HG02885 (cell line): ENCODE results near the gene MID1IP1.

Source experiments
- ATAC-seq: cut with Tn5 transposase; IDR thresholded peaks from one replicate; pipeline ENCODE4 v1.9.1; 2021; ENCODE audit warnings: mild to moderate bottlenecking; ENCODE audit not compliant: unreplicated experiment, poor library complexity

The MID1IP1 gene

DNA sequence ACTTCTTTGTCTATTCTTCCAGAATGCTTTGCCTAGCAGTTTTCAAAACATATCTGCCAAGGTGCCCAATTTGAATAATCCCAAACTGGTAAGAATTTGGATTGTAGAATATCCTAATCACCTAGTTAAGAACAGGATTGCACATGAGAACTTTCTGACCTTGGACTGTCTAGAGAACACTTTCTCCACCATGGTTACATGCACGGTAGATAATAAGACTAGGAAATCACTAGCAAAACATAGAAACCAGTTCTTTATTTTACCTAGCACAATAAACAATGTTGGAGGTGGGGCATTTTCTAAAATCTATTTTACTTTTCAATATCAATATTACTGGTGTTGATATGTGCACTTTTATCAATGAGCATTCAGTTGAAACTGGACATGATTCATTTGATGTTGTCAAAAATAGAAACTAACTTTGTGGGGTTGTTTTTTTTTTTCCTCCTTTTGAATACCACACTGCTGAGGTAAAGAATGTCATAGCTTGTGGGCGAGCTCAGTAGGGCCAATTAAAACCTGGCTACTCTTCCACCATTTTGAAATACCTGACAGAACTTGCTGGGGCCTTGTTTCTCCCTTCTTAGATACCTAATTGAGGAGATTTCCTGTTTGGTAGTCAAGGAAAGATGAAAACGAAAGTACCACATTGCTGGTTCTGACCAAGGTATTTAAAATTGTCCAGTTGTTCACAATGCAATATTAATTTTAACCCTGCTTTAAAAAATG lies 10.4 kb downstream of the MID1IP1 start:
- no peak for ATAC-seq

DNA sequence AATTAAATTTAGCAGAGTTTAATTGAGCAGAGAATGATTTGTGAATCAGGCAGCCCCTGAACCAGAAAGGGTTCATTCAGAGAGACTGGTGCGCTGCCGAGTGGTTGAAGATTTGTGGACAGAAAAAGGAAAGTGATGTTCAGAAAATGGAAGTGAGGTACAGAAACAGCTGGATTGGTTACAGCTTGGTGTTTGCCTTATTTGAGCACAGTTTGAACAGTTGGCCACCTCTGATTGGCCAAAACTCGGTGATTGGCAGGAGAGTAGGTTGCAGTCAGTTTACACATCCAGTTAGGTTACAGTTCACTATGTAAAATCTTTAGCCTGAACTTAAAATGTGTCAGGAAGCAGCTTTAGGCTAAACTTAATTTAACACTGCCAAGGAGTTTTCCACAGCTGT lies 14.9 kb downstream of the MID1IP1 start:
- no peak for ATAC-seq

DNA sequence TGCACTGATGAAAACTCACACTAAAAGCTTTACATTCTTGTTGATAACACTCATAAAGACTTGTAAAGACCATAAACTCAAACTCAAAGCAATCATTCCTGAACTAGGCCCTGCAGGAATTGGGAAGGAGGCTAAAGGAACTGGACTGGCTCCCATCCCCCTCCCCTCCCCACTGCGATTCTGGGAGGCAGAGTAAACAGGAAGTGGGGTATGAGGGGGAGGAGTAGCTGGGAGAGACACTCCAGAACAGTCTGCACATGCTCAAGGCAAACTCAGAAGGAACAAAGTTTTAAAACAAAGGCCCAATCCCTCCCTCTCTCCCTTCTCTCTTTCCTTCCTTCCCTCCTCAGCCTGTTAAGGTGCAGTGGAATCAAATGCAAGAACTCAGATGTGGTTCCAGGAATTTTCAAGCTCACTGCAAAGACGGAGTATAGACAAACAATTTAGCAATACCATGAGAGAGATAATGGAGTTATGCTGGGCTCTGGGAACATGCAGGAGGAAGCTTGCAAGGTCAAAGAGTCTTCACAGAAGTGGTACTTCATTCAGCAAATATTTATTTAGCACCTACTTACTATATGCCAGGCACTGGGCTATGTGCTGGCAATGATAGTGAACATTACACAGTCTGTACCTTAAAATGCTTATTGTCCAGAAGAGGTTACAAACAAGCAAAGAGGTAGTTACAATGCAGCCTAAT lies 15.9 kb downstream of the MID1IP1 start:
- no peak for ATAC-seq

- ATAC-seq: no peak
Observed at GRCh38 chrX:38819163-38819562, 17.9 kb downstream of the MID1IP1 start.

- ATAC-seq: no peak
Observed at GRCh38 chrX:38819709-38820108, 18.4 kb downstream of the MID1IP1 start.

DNA sequence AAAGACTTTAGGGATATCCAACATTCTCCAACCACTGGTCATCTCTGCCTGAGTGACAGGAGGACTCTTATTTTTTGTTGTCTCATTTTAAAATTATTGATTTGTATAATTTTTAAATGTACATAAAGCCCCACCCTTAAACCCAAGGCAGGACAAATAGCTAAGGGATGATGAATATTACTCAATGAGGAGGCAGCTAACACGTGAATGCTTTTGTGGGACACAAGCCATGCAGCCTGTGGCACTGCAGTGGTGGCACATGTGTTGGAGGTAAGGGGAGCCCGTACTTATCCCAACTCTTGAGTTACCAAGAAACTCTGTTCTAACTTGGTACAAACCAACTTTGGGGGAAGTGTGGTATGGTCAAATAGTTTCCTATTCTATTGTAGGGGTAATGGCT lies 19.5 kb downstream of the MID1IP1 start:
- no peak for ATAC-seq

DNA sequence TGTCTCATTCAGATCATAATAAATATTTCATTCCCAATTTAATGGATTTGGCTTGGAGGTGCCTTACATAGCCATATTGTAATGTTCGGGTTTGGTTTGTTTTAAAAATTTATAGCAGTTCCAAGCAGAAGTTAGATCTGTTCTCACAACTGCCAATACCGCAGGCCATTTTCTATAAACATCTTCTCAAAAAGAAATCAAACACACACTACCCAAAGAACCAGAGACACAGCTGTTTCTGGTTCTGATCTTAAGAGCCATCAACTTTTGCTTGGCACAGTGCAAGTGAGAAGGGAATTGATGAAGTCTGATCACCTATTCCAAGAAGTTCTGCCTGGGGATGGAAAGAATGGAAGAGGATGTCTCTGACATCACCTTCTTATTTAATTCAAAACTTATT lies 22.9 kb downstream of the MID1IP1 start:
- no peak for ATAC-seq

DNA sequence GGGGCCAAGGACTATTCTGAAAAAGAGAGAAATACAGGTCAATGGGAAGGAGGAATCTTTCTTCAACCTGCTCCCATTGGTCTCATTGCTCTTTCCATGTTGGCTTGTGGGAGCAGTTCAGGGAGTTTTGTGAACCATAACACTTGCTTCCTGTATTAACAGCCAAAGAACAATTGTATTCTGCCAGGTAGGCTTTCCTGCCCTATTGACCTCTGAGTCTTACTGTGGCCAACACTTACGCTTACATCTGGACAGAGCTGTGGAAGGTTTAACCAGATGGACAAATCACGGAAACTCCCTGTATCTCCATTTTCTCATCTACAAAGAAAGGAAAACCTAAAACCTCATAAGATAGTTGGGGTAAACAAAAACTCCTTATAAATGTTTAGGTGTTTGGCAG lies 30.7 kb downstream of the MID1IP1 start:
- ATAC-seq: no peak

DNA sequence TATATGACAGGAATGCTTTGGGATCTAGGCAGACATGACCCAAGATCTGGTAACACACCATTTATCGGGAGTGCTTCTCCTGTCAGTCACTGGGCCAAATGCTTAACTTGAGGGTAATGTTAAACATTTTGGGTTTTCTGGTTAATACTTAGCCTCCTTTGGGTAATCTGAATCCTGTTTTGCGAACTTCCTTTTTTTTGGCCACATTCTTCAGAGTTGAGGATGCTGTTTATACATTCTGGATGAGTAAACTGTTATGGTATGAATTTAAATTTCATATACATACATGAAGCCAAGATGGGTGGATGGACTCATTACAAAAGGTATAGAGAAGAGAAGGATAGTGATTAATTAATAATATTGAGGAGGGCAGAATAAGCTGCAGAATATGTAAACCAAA lies 36.1 kb downstream of the MID1IP1 start:
- no peak for ATAC-seq

DNA sequence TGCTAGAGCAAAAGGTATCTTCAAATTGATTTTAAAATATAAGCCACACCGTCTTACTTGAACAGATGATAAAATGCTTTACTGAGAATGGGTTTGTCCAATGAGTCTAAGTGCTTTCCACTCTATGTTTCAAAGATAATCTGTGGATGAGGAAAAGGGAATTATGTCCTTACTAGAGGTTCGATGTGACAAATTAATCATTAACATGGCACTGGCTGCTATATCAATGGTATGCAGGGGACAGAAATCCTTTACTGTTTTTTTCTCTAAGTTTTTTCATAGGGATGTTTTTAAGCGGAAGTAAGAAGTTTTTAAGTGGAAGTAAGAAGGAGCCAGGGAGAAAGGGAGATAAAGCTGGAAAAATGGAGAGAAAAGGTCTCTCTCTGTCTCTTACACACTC lies 38.0 kb downstream of the MID1IP1 start:
- ATAC-seq: no peak

GRCh38 chrX:38839944-38840343 lies 38.7 kb downstream of the MID1IP1 start:
- ATAC-seq: no peak

DNA sequence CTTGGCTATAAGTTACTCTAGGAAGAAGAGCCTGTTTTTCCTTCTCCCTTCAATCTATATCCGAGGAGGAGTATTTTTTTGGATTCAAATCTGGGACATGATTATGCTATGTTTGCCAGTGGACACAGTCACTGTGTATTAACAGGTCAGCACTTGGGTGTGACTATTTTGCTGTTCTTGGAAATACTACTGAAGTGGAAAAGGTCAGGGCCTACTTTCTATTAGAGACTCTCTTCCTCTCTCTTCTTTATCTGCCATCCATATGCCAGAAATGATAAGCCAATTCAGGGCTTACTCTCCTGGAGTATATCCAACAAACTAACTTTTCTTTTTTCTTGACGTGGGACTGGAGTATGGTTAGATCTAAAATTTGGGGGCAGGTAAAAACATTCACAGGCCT lies 40.5 kb downstream of the MID1IP1 start:
- ATAC-seq: no peak

- ATAC-seq: no peak
Observed at GRCh38 chrX:38845426-38845825, 44.2 kb downstream of the MID1IP1 start.

DNA sequence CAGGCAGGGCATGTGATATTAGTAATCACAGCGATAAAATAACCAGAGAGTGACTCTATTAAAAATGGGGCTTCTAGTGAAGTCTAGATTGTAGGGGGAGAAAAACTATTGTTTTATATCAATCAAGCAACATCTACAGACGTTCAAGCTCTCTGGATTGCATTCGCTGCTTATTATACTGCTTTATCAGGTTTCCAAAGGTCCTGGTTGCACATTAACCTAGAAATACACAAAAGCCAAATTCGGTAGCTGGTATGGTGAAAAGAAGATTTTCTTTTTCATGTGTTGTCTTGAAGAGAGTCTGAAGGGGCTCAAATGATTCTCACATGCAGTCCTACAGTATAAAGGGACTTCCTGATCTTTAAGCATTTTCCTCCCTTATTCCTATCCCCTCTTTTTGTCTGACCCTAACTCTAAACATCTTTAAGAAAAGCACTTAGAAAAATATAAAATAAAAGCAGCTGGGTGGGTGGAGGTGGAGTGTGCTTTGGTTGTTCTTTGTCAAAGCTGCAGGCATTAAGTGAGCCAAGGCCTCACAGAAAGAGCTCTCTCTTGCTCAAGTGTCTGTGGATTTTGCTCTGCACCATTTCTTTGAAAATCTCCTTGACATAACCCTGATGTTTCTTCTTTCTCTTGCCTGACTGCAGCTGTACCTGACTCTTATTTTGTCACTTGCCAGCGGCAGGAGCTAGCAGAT lies 46.1 kb downstream of the MID1IP1 start:
- ATAC-seq: no peak

DNA sequence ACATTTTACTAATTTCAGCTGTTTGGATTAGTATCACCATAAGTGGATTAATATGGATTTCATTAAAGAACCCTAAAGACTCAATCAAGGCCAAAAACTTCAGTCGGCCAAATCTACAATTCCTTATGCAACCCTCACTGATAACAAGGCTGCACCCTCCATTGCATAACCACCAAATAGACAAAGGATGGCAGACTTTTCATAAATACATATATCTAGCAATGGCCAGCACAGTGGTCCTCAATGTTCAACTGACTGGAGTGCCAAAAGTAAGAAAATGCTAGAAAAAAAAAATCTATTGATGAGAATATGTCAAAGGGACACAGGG lies 46.6 kb downstream of the MID1IP1 start:
- no peak for ATAC-seq

GRCh38 chrX:38848671-38849455 lies 47.6 kb downstream of the MID1IP1 start:
- no peak for ATAC-seq

DNA sequence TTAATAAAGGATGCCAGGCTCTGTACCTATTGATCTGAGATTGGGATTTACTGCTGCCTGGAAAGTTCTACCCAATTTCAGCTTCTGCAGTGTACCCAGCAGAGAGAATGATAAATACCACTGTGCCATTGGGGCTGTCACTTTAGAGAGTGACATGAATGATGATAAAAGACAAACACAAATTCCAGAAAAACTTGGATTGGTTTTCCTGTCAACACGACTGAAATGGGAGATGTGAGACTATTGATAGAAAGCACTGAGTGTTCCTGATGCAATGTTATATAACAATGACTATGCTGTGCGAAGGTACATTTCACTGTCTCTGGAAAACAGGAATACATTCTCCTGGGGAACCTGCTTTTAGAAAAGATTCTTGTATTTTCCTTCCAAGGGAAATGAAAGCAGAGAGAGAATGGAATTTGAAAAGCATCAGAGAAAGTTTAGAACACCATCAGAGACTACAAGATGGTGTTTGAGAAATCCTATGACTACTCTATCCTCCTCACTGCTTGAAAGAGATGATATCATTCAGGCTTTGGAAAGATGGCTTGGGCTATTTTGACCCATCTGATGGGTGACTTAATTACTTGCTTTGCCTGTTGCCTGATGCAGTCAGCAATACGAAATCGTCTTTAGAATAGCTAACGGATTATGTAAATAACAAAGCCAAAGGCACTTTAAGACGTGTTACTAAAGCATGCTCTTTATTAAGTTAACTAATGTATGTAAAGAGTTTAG lies 49.7 kb downstream of the MID1IP1 start:
- no peak for ATAC-seq

GRCh38 chrX:38854305-38854704 lies 53.0 kb downstream of the MID1IP1 start:
- ATAC-seq: no peak
